HG03378 (cell line): ENCODE results near the gene C19orf33.

ENCODE experiments used
- ATAC-seq: cut with Tn5 transposase; IDR thresholded peaks from one replicate; pipeline ENCODE4 v1.9.1; 2021; ENCODE audit warnings: mild to moderate bottlenecking, moderate library complexity; ENCODE audit not compliant: unreplicated experiment

C19orf33 gene

DNA sequence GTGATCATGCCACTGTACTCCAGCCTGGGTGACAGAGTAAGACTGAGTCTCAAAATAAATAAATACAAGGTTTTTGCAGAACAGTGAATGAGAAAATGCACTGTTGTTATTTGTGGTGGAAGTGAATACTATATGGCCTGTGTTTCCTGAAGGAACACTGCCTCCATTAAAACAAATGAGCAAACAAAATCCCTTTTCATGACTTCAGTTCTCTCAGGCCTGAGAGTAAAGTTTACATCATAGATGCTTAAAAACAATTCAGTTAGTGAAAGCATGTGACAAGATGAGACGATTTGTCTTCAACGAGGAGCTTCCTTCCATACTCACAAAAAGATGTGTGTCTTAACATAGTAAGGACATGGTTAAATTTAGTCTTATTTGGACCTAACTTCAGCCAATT is 25.3 kb upstream of the C19orf33 start:
- no peak for ATAC-seq

DNA sequence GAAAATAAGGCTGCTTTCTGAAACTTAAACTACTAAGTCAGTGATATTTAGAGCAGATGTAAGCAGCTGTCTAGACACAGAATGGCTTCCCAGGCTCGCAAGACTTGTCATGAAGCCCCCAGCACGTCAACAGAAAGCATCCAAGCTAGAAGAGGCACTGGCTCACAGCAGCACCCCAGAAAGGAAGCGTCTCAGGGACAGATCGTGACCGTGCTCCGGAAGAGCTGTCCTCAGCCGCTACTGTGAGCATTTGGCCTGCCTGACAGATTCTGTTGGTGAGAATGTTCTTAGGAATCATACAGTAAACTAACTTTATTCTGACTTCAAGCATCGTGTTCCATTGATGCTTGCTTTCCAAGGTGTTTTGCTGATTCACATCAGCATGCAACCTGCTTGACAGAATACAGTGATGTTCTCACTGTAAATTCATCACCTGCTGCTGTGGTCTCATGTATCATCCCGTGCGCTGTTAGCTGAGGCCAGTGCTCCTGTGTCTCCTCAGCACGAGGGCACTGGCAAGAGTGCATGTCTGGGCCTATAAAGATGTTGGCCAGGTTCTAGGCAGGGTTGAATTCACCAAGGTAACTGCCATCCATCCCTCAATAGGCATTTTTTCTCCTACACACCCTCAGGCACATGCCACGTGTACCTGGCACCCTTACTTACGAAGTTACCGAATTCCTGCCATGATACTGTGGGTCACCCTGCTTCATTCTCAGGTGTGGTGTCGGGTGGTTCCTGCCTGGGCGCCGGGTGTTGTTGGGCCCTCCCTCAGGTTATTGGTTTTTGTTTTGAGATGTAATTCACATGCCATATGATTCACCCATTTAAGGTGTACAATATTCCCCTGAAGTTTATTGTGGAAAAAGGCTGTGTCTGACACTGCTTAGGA is 23.8 kb upstream of the C19orf33 start:
- ATAC-seq = no peak

DNA sequence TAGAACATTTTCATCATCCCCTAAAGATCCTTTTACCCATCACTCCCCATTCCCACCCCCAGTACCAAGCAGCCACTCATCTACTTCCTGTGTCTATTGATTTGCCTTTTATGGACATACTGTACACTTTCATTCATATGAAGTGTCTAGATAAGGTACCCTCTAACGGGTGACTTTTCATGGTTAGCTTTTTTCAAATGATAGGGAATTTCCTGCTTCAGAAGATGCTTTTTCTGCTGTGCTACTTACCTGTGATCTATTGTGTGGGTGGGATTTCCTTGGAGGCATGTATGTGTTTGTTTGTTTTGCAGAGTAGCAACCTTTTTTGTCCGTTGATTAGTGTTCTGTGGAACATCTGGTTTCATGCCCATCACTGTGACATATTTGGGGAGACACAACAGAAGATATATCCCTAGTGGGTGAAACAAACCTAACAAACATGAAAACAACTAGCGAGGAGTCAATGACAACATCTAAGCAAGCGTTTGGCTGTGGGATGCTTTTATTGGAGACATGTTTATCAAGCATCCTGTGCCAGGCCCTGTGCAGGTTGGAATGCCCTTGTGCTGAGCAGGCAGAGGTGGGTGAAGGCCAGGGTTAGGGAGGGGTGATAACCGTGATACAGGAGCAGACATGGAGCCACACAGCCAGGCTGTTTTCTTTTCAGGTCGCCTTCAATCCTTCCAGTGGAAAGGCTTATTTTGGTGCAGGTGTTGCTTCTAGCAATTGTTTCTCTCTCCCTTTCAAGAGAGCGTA is 22.1 kb upstream of the C19orf33 start:
- no peak for ATAC-seq

DNA sequence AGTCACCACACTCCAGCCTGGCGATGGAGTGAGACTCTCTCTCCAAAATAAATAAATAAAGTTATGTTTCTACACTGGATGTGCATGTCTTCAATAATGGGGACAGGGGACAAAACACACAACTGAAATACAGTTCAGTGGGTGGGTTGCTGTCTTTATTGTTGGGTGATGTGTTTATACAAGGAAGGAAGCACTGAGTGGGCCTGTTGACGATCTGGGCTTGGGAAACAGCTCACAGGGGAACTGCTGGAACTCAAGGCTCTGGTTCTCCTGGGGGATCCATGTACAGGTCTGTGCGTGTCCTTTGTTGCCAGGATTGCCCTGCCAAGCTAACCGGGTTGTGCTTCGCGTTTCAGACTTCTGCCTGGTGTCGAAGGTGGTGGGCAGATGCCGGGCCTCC is 20.8 kb upstream of the C19orf33 start:
- ATAC-seq = no peak

DNA sequence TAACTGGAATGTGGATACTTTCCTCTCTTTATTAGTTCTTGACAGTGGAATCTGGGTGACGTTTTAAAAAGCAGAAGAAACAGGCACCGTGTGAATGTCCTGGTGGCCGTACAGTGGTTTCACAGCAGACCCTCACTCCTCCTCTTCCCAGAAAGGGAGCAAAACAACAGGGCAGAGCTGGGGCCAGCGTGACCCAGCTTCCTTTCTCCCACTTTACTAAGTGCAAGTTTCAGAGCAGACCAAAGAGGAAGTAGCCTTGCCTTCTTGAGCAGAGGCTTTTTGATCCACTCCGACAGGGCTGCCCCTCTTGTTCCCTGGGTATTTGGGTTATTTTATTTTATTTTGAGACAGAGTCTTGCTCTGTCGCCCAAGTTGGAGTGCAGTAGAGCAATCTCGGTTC is 19.6 kb upstream of the C19orf33 start:
- no peak for ATAC-seq

DNA sequence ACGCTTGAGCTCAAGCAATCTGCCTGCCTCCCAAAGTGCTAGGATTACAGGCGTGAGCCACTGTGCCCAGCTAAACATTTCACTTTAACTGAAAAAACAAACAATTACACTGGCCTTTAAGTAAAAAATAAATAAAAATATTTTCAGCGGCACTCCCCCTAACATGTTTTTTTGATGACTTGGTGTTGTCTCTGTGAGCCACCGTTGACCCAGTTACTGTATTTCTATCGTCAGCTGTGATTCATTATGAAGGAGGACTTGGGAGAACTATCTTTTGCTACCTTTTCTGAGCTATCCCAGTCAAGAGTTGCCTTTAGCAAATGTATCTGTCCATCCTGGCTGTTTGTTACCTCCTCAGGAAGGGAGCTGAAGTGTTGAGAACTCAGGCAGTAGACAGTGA is 18.5 kb upstream of the C19orf33 start:
- ATAC-seq = no peak

DNA sequence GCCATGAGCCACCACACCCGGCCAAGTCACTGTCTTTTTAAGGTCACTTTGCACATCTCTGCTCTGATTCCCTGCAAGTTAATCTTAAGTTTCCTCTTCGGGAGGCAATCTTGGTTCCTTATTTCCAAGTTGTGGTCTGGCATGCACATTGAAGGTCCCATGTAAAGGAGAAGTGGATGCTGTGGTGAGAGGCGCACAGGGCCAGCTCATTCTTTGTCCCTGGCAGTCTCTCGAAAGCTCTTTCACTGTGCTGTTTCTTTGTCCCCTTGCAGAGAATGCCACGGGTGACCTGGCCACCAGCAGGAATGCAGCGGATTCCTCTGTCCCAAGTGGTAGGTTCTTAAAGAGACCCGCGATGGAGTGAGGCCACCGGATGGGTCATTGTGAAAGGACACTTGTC is 16.4 kb upstream of the C19orf33 start:
- ATAC-seq = no peak

DNA sequence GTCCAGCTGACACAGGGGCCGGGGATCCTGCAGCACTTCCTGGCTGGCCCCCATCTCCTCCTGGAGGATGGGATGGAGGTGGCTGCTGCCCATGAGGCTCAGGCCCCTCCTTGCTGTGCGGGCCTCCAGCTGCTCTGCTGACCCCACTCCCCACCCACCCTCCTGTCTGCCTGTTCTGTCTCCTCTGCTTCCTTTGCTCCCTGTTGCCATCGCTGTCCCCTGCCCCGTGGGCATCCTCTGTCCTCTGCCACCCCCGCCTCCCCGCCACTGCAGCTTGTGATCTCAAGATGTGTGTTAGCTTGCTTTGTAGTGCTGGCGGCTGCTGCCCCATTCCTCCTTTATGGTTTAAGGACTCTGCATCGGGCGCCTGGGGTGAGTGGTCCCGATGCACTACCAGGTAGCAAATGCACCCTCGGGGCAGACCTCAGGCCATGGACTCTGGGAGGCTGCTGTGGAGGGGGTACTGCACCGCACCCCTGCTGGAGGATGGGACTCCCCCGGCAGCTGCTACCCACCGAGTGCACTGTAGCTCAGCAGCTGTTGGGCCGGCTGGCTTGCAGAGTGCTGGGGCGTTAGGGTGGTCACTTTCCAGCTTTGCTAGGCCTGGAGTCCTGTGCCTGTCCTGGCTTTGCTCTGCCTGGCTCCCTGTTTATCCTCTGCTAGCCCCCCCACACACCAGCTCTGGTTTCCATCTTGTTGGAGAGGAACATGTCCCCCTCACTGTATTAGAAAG is 15.8 kb upstream of the C19orf33 start:
- no peak for ATAC-seq

DNA sequence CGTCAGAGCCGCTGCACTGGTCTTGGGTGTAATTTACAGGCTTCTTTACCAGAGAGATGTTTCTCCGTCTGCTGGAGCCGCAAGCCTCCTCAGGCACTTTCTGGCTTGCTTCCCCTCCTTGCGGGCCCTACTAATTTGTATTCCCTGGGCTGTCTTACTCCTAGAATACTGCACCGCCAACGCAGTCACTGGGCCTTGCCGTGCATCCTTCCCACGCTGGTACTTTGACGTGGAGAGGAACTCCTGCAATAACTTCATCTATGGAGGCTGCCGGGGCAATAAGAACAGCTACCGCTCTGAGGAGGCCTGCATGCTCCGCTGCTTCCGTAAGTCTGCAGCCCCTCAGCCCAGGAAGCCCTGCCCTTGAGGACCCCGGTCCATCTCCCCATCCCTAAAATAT is 14.1 kb upstream of the C19orf33 start:
- no peak for ATAC-seq

DNA sequence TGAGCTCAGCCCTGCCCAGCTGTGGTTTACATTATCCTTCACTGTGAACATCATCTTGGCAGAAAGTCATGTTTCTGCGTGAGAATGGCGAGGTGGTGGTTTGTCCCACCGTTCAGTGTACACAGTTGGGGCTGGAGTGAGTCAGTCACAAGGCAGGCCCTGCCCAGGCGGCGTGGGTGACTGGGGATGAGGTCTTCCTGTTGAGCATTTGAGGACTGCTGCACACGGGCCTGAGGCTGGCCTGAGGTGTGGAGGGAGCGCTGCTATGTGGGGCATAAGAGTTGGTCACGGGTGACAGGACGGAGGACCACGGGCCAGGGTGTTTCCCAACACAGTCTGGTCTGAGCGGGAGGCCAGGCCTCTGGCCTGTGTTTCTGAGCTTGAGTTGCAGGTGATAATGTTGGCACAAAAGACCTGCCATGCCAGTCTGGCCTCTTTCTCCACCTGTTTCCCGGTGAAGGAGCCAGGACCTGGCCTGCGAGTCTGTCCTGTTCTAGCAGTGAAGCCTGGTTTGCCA is 13.4 kb upstream of the C19orf33 start:
- no peak for ATAC-seq

DNA sequence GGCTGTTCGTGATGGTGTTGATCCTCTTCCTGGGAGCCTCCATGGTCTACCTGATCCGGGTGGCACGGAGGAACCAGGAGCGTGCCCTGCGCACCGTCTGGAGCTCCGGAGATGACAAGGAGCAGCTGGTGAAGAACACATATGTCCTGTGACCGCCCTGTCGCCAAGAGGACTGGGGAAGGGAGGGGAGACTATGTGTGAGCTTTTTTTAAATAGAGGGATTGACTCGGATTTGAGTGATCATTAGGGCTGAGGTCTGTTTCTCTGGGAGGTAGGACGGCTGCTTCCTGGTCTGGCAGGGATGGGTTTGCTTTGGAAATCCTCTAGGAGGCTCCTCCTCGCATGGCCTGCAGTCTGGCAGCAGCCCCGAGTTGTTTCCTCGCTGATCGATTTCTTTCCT is 12.2 kb upstream of the C19orf33 start:
- no peak for ATAC-seq

DNA sequence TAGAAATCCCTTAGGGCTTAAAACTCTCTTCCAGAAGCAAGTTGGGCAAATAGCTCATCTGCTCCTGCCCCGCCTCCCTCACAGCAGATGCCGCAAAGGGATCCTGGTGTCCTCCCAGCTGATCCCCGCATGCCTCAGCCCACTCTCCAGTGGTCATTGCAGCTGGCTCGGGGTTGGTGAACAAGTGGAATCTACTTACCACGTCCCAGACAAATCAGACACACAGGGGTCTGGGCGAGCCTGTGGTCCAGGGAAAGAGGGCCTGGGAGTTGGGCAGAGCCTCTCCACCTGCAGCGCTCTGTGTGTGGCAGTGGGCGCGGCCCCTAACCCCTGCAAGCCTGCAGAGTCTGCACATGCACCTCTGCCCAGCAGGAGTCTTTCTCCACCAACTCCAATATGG is 10.8 kb upstream of the C19orf33 start:
- ATAC-seq = no peak

DNA sequence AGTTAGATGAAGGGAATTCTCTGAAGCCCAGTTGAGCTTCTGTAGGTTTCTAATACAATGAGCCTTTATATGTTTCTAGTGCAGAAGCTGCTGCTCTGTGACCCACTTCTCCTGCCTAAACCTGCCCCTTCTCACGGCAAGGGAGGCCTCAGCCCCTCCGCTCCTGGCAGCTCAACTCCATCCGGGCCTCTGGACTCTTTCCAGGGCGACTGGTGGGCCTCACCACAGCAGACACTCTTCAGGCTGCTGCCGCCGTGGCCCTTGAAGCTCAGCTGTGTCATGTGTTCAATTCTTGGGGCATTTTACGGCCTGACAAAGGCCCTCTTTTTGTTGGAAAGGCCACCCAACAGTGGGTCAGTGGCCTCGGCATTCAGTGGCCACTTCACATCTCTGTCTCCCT is 10.0 kb upstream of the C19orf33 start:
- ATAC-seq = no peak

DNA sequence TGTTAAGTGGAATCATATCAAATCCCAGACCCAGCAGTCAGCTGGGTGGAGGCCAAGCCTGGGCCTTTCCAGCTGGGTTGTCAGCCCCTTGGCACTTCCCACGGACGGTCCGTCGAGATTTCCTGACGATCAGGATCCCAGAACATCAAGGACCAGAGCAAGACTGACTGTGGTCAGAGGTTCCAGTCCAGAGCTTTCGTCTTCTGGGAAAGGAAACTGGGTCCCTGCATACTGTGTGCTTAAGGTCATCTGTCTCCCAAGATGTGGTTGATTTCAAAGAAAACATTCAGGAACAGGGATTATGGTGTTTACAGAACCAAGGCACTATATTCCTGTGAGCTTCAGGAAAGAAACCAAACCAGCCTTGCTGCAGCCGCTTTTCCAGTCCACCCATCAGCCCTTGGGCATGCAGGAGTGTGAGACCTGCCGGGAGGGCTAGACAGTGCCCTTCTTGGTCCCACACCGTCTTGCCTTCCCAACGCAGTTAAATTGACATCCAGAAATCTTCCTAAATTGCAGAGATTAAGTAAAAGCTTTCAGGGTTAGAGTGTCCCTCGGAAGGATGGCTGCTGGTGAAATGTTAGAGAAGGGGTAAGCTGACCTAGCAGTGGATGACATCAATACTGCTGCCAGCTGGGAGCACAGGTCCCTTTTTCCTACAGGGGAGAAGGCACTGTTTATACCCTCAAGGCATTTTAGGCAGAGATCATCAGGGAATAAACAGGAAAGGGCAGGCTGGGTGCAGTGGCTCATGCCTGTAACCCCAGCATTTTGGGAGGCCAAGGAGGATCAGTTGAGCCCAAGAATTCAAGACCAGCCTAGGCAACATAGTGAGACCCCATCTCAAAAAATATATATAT is 5.0 kb upstream of the C19orf33 start:
- ATAC-seq = no peak

DNA sequence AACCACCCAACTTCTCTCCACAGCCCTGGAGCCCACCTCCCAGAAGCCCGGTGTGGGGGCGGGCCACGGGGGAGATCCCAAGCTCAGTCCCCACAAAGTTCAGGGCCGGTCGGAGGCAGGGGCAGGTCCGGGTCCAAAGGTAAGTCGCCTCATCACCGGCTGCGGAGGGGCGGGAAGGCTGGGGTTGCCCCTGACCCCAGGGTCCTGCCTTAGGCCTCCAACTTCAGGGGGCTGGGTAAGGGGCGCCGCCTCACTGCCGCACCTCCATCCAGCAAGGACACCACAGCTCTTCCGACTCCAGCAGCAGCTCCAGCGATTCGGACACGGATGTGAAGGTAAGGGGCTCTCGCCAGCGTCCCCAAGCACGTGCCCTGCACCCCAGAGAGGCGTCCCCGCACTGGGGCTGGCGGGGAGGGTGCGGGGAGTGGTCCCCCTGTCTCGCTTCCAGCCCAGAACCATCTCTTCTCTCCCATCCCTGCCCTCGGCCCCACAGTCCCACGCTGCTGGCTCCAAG is 358 bp downstream of the C19orf33 start:
- ATAC-seq = no peak

DNA sequence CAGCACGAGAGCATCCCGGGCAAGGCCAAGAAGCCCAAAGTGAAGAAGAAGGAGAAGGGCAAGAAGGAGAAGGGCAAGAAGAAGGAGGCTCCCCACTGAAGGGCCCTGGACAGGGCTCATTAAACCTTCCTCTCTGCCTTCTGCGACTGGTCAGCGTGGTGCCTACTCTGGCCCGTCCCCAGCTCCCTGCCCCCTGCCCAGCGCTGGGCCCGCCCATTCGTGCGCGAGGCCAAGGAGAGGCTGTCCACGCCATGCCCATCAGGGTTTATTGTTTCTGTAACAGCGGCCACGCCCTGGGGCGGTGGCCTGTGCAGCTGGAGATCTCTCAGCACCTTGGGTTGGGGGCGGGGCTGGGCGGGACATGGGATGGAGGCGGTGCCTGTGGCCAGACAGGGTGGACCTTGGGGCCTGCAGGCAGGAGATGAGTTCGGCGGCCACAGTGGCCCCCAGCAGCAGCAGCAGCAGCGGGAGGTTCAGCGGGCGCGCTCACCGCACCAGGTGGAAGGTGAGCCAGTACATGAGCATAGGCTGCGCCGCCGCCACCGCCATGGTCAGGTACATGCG is 897 bp downstream of the C19orf33 start:
- no peak for ATAC-seq

DNA sequence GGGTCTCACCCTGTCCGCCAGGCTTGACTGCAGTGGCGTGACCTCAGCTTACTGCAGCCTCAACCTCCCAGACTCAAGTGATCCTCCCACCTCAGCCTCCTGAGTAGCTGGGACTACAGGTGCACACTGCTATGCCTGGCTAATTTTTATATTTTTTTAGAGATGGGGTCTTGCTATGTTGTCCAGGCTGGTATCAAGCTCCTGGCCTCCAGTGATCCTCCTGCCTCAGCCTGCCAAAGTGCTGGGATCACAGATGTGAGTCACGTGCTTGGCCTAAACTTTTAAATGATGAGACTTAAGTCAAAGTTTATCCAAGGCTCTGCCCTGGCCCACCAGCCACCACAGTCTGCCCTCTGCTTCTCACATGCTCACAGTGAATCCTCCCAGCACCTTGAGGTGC is 2.2 kb downstream of the C19orf33 start:
- ATAC-seq = no peak

DNA sequence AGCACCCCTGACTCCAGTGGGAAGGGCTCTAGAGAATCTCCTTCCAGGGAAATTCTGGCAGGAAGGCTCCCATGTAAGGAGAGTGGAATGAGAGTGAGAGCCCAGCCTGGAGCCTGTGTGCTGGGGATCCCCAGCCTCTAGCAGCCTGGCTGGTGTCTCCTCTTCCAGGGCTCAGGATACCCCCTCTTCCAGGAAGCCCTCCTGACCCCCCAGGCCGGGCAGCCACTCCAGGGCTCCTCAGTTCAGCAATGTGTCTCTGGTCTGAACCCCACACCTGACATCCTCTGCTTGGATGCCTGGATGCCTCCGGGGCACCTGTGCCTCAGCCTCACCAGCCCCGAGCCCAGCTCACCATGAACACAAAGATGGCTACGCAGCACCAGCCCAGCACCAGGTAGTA is 3.0 kb downstream of the C19orf33 start:
- ATAC-seq = no peak

DNA sequence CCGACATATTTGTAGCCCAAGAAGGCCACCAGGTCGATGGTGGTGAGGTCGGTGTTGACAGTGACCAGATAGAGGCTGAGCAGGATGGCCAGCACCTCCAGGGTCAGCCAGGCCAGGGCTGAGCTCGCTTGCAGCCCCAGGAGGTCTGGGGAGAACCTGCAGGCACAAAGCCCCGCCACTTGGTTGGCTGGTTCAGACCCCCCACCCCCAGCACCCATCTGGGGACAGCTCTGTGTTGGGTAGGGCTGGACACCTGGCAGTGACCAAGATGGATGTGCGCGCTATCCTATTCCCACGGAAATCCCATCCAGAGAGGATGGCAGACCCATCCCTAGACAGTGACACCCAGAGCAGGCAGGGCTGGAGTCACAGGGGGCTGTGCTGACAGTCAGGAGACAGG is 3.5 kb downstream of the C19orf33 start:
- ATAC-seq = no peak
